Heart left ventricle (tissue), 13 donors: Measurements from ENCODE around the gene CNST.

Experiments
- CTCF ChIP-seq, 12 donors: fragments of 200-600 bp; sonication (generic) in 4 of 12; IDR thresholded peaks; one replicate each; pipeline versions ENCODE4 v1.5.0 to v1.8.0; 2018 to 2022; ENCODE audit warnings: antibody characterized with exemption in 12 of 12, mild to moderate bottlenecking in 5 of 12
- POLR2A ChIP-seq, 2 donors: fragments of 450-650 bp; IDR thresholded peaks; one replicate each; pipeline ENCODE4 v1.6.1; 2017; ENCODE audit warnings: antibody characterized with exemption in 2 of 2, mild to moderate bottlenecking in 2 of 2, moderate library complexity in 2 of 2
- donor health status: ischemic (EF 13 %, LVEDD 7.1; RV severe dilation, severe dysfunction).
- donor health status: DM: no; HTN: yes; CAD: no.
- donor health status: DM: no; HTN: no; CAD: no.
- donor health status: ischemic (EF 25% LVEDD 6.9; RV normal size, moderate dysfunction).
- donor health status: ischemic (EF 25% LVEDD 5.7; RV mildly dilated, moderate dysfunction).
- donor health status: ischemic (EF 35%, LVEDD 5.7; RV mildly dilated, moderate dysfunction).
- donor health status: nonischemic (EF 11% LVEDD 7.7; RV severe dilation, severe dysfunction).
- donor health status: DM: yes; HTN: yes; CAD: no.
- donor health status: PGD.
- donor health status: ischemic (EF 29% LVEDD 5.4; RV normal size, mild dysfunction).
- donor health status: nonischemic (EF 23%, LVEDD 6.1; RV moderate dilation, normal function).

- no peak for TF ChIP-seq CTCF (IDR thresholded peaks at IDR 0.05)
- TF ChIP-seq POLR2A (IDR thresholded peaks at IDR 0.05): no peak
Measured at GRCh38 chr1:246587032-246587431, 20.8 kb downstream of the CNST start.
